Measurements from ENCODE around the gene YY1.

- TF ChIP-seq POLR2A (IDR thresholded peaks at IDR 0.05; ENCODE audit: low read length) = no peak
- TF ChIP-seq GATA1 (IDR thresholded peaks at IDR 0.05; ENCODE audit: low read depth, low read length) = no peak
Observed at GRCh38 chr14:100306101-100306997, 67.4 kb downstream of the YY1 start, which contains the start of gene SLC25A29.
